ENCODE results near the gene SDHAF3. TPM values are rescaled to one million over a fixed set of nuclear protein-coding genes. Genes with fewer than 3 reads are reported as not detected.

The SDHAF3 gene
- total RNA-seq, result 27.8 and 29.3 TPM in 2 replicates

DNA sequence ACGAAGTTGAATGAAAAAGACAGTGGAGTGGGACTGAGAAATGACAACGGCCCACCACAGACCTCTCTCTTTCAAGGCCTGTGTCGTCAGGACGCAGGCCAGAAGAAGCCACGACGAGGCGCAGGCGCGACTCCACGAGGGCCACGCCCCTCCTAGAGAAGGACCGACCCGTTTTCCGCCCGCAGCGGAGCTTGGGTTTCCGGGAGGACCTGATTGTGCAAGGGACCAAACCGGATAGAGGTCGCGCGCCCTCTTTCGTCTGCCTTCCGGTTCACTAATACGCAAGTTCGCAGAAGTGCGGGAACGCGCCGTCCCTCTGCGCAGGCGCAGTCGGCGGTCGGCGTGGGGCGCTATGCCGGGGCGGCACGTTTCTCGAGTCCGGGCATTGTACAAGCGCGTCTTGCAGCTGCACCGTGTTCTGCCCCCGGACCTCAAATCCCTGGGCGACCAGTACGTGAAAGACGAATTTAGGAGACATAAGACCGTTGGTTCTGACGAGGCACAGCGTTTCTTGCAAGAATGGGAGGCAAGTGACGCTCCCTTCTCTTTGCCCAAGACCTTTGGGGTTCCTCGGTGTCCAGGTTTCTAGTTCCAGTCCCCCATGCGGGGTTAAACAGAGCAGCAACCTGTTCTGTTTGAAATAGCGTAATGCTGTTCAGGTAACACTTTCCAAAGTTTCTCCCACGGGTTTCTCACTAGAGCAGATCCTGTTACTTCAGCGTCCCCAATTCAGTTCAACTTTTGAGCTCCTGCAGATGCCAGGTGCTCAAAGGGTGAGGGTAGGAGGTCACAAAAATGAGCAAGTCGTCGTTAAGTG is at the start of gene SDHAF3:
Gene SDHAF3, plus strand, starts transcription at position 327 of the 817 bp plus-strand sequence. Its CDS starts 26 bp downstream, at position 353.

Other genes starting within 250 kb of the SDHAF3 start
- not detected in 2 replicates for gene DLX6, start 112.1 kb upstream of the SDHAF3 start, total RNA-seq
- 0.28 and 1.1 TPM in 2 replicates for gene DLX5, start 92.9 kb upstream of the SDHAF3 start, total RNA-seq